GM18951 (cell line): ENCODE data around the gene LZTFL1.
"Not testable (repeated sequence)": the region's sequence is repeated elsewhere in the genome, so short reads cannot be mapped to it uniquely, and the experiment has no call there.

Source experiments
- POLR2A ChIP-seq: IDR thresholded peaks from 4 replicates; pipeline ENCODE4 v1.6.1; 2011; ENCODE audit warnings: mild to moderate bottlenecking; ENCODE audit not compliant: insufficient read length, insufficient read depth; ENCODE audit errors: extremely low read depth
- in situ Hi-C: fragments of 300-500 bp; cut with MboI; formaldehyde crosslinking; loops from one replicate; pipeline ENCODE4 v1.12.0; 2022; ENCODE audit warnings: low sequenced_read_pairs, mixed read lengths, inconsistent platforms; ENCODE audit not compliant: unreplicated experiment

Gene LZTFL1

DNA sequence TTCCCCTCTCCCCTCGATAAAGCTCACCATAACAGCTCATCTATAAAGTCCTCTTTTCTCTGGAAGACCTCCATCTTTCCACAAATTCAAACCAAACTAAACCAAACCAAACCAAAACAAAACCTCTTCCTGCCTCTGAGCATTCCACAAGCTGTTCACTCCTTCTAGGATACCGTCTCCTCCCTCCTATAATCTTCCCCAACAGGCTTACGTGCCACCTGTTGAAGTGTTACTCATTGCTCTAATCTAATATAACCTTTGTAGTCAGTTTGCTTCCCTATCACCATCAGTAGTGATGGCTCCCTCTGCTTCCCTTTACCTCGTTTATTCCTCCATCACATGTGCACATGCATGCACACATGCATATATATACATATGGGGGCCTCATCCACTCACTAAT, 31.7 kb upstream of the LZTFL1 start:
- in situ Hi-C loops: no loop called here

GRCh38 chr3:45873036-45873435, 31.1 kb upstream of the LZTFL1 start:
- no peak for TF ChIP-seq POLR2A
- in situ Hi-C loops: no loop called here

More for the DNA sequence above, 31.7 kb upstream of the LZTFL1 start:
- TF ChIP-seq POLR2A: no peak

DNA sequence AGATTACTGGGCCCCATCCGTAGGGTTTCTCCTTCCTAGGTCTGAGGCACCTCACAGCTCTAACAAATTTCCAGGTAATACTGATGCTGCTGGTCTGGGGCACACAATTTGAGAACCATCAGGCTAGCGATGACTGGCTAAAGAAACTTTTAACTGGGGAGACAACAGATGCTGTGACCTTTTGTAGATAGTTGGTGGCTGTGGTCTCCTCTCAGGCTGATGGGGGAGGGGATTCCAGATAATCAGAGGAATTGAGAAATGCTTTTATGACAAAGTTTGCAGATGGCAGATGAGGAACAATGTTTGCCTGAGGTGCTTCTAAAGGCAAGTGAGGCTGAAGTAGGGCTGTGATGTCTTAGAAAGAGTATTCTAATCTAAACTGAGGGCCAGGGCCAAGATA, 30.6 kb upstream of the LZTFL1 start:
- in situ Hi-C loops: no loop called here
- TF ChIP-seq POLR2A: no peak

GRCh38 chr3:45871780-45872179, 29.9 kb upstream of the LZTFL1 start:
- in situ Hi-C loops: no loop called here
- no peak for TF ChIP-seq POLR2A

DNA sequence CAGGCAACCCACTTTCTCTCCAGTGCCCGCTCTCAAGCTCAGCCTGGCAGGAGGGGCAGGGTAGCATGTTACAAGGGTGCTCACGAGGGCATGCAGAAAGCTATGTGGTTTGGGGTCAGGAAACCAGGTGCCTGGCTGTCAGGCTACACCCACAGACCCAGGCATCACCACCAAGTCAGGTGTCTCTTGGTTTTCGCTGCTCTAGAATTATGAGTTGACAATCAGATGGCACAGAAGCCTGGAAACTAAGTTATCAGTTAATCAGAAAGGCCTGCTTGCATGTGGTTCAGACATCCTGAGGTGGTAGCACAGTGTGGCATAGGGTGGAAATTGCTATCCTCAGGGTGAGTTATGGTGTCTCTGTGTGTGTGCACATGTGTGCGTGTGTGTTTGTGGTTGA, 28.2 kb upstream of the LZTFL1 start:
- in situ Hi-C loops: no loop called here
- TF ChIP-seq POLR2A: no peak

GRCh38 chr3:45869638-45870037, 27.7 kb upstream of the LZTFL1 start:
- in situ Hi-C loops: no loop called here
- no peak for TF ChIP-seq POLR2A

GRCh38 chr3:45868650-45869049, 26.7 kb upstream of the LZTFL1 start:
- TF ChIP-seq POLR2A: no peak
- in situ Hi-C loops: no loop called here

- TF ChIP-seq POLR2A: no peak
- in situ Hi-C loops: no loop called here
These were observed 26.3 kb upstream of the LZTFL1 start for GRCh38 chr3:45868213-45868612.

DNA sequence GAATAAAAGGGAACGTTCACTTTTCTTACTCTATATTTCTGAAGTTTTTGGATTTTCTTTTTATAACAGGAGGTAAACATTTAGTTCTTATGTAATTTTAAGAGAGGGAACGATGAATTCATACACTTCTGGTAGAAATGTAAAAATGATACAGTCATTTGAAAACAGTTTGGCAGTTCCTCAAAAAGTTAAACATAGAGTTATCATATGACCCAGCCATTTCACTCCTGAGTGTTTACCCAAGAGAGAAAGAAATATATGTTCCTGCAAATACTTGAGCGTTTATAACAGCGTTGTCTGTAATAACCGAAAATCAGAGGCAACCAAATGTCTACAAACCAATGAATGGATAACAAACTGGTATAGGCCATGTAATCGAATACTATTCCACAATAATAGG, 23.6 kb upstream of the LZTFL1 start:
- in situ Hi-C loops: no loop called here
- TF ChIP-seq POLR2A: no peak

DNA sequence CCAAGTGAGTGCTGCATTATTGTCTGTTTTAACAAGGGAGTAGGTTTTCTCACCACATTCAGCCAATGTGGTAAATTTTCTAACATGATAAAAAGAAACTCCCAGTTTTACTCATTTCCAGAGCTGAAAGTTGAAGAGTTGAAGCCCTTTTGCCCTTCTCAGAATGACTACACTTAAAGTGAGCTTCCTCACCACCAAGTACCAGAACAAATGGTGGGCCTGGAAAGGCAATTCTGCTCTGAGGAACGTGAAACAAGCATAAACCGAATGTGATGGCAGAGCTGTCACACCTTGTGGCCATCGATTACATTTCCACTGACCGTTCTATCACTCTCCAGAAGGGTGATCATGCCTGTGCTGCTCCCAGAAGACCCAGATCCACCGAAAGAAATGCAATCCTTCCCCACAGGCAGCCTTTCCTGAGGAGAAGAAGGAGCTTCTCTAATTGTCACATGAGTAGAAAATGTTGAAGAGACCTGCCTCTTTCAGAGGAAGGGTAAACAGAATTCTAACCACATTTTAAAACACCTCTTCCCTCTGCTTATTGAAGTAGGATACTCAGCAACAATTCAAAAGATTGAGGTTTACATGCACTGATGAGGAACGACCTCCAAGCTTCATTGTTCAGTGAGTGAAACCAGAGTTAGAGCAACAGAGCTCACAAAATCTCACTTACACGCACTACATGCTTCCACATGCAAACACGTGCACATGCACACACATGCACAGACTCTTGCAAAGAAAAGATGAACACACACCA, 23.0 kb upstream of the LZTFL1 start:
- in situ Hi-C loops: no loop called here
- TF ChIP-seq POLR2A: no peak

GRCh38 chr3:45861043-45861719, 19.3 kb upstream of the LZTFL1 start:
- no peak for TF ChIP-seq POLR2A
- in situ Hi-C loops: no loop called here

GRCh38 chr3:45860481-45860880, 18.6 kb upstream of the LZTFL1 start:
- no peak for TF ChIP-seq POLR2A
- in situ Hi-C loops: no loop called here

DNA sequence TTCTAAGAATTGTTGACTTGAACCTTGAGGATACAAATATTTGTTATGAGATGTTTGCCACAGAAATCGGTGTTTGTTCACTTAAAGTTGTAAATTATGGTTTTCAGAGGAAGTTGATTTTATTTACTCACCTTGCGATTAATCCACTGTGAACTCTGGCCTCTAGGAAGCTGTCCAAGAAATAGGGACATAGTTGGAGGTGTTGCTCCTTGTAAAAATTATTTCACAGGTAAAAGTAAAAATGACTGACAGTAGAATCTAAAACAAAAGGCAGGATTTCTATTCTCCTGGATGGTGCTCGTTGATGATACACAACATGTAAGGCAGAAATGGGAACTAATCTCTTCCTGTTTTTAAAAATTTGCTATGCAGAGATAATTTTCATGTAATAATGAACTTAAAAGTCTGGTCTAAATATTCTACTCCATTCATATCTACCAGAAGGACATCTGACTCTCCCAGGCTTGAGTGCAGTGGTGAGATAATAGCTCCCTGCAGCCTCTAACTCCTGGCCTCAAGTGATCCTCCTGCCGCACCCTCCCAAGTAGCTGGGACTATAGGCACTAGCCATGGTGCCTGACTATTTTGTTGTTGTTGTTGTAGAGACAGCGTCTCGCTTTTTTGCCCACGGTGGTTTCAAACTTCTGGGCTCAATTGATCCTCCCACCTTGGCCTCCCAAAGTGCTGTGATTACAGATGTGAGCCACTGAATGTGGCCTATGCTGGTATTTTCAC, 17.1 kb upstream of the LZTFL1 start:
- in situ Hi-C loops: no loop called here
- TF ChIP-seq POLR2A: no peak

DNA sequence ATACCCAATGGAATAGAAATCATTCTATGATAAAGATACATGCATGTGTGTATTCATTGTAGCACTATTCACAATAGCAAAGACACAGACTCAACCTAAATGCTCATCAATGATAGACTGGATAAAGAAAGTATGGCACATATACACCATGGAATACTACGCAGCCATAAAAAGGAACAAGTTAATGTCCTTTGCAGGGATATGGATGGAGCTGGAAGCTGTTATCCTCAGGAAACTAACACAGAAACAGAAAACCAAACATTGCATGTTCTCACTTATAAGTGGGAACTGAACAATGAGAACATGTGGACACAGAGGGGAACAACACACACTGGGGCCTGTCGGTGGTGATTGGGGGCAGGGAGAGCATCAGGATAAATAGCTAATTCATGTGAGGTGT, 15.1 kb upstream of the LZTFL1 start:
- in situ Hi-C loops: not testable (repeated sequence)

DNA sequence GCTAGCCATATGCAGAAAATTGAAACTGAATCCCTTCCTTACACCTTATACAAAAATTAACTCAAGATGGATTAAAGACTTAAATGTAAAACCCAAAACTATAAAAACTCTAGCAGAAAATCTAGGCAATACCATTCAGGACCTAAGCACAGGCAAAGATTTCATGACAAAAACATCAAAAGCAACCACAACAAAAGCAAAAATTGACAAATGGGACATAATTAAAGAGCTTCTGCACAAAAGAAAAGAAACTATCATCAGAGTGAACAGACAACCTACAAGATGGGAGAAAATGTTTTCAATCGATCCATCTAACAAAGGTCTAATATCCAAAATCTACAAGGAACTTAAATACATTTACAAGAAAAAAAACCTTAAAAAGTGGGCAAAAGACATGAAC, 14.4 kb upstream of the LZTFL1 start:
- in situ Hi-C loops: not testable (repeated sequence)
